ENCODE data around the gene SAXO2.
"Not testable (repeated sequence)": the region's sequence is repeated elsewhere in the genome, so short reads cannot be mapped to it uniquely, and the experiment has no call there.

SAXO2 gene

DNA sequence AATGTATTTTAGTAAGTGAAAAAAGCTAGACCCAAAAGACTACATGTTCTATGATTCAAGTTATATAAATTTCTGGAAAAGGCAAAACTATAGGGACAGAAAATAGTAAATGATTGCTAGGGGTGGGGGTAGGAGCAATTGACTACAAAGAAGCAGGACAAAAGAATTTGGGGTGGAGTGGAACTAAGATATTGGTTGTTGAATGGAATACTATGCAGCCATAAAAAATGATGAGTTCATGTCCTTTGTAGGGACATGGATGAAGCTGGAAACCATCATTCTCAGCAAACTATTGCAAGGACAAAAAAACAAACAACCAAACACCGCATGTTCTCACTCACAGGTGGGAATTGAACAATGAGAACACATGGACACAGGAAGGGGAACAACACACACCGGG, 25.6 kb downstream of the SAXO2 start:
- not testable (repeated sequence) for DNase-seq

DNA sequence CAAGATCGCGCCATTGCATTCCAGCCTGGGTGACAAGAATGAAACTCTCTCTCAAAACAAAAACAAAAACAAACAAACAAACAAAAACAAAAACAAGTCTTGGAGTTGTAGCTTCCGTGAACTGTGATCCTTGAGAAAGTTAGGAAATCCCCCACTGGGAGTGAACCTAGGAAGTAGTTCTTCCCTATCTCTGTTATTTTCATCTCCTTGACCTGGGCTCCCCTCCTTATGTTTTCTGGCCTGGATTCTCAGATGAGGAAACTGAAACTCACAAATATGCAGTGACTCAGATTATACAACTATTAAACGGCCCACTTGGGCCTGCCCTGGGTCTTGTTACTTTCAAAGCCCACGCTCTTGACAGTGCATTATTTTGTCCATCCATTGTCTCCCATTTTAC, 29.7 kb downstream of the SAXO2 start:
- DNase-seq = no peak

DNA sequence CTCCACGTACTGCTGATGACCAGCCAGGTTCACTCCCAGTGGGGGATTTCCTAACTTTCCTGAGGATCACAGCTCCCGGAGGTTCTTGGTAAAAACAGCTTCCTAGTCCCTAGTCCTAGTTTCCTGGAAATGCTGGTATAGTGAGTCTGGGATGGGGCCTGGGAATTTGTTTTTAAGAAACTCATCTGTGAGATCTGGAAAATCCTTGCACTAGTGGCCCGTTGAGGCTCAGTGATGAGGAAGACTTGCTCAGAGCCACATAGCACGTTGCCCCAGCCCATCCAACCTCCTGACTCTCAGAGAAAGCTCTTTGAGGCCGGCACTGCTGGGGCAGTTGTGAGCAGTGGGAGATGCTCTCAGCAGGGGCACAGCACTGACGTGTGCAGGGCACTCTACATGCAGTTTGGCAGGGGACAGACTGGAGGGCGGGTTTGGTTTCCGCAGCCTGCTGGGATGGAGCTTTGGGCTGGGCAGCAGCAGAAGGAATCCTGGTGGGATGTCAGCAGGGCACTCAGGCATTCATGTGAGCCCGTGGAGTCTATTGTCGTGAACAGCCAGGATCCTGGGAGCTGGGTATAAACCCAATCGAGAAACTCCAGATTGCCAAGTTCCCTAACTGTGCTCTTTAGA, 31.6 kb downstream of the SAXO2 start:
- no peak for DNase-seq

DNA sequence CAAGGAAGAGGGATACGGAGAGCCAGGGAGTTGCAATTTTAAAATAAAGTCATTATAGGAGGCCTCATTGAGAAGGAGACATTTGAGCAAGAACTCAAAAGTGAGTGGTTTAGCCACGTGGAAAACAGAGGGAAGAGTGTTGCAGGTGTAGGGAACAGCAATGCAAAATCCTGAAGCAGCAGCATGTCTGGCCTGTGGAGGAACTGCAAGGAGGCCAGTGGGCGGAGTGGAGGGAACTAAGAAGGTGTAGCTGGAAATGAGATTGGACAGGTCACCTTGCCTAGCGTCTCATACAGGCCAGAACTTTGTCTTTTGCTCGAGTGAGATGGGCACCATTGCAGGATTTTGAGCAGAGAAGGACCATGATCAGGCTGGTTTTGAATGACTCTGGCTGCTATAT, 34.9 kb downstream of the SAXO2 start:
- DNase-seq = no peak

DNA sequence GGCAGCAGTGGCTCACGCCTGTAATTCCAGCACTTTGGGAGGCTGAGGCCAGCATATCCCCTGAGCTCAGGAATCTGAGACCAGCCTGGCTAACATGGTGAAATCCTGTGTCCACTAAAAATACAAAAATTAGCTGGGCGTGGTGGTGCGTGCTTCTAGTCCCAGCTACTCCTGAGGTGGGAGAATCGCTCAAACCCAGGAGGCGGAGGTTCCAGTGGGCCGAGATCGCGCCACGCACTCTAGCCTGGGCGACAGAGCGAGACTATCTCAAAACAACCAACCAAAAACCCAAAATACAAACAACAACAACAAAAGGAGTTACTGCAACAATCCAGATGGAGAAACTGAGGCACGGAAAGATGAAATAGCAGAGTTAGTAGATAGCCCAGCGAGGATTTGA, 35.4 kb downstream of the SAXO2 start:
- no peak for DNase-seq

DNA sequence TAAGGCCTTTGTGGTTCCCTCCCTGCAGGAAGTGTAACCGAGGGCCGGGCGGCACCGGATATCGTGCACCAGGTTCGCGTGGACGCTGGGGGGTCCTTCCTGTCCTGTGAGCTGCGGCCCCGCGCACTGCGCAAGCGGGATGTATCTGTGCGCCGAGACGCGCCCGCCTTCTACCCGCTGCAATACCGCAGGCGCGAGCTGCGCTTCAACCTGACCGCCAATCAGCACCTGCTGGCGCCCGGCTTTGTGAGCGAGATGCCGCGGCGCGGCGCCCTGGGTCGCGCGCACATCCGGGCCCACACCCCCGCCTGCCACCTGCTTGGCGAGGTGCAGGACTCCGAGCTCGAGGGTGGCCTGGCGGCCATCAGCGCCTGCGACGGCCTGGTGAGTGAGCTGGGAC, 35.9 kb downstream of the SAXO2 start:
- no peak for DNase-seq

DNA sequence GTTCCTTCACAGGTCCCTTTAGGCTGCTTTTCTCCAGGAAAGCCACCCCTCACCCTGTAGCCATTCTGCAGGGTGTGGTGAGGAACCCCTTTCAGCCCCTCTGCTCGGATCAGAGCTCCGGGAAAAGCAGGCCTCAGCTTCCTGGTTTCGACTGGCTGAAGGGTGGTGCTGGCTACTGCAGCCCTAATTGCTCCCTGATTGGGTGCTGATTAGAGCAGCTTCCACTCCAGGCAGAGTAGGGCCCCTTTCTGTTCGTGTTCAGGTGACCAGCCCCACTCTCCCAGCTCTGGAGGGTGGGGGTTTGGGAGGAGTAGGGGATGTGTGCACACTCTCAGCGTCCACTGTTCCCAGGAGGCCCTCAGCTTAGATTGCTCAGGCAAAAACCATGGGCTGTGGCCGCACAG, 36.9 kb downstream of the SAXO2 start:
- DNase-seq = not testable (repeated sequence)

DNA sequence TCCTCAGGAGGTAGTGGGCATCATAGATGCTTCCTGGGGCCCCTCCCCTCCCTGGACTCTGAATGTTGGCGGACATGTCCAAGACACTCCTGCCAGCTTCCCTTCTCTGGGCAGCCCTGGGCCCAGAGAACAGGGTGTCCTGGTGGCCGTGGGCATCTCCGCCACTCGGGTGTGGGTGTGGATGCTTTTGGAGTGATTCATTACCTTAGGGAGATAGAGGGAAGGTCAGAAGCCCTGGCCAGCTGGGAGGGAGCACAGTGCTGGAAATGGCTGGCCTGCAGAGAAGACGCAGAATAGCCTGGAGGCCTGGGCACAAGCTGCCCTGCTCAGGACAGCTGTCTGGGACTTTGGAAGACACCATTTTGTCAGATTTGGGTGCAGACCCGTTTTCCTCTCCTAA, 37.7 kb downstream of the SAXO2 start:
- not testable (repeated sequence) for DNase-seq

DNA sequence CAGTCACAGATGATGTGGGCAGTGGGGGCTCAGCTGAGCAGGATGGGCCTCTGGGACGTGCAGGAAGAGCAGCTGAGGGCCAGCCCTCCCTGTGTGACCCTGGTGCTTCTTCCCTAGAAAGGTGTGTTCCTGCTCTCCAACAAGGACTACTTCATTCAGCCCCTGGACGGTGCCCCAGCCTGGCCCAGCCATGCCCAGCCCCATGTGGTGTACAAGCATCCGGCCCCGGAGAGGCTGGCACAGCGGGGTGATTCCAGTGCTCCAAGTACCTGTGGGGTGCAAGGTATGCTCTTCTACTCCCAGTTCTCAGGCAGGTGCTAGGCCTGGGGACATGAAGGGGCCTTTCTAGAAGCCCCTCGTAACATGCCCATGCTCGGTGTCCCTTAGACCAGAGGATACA, 38.3 kb downstream of the SAXO2 start:
- DNase-seq = no peak

DNA sequence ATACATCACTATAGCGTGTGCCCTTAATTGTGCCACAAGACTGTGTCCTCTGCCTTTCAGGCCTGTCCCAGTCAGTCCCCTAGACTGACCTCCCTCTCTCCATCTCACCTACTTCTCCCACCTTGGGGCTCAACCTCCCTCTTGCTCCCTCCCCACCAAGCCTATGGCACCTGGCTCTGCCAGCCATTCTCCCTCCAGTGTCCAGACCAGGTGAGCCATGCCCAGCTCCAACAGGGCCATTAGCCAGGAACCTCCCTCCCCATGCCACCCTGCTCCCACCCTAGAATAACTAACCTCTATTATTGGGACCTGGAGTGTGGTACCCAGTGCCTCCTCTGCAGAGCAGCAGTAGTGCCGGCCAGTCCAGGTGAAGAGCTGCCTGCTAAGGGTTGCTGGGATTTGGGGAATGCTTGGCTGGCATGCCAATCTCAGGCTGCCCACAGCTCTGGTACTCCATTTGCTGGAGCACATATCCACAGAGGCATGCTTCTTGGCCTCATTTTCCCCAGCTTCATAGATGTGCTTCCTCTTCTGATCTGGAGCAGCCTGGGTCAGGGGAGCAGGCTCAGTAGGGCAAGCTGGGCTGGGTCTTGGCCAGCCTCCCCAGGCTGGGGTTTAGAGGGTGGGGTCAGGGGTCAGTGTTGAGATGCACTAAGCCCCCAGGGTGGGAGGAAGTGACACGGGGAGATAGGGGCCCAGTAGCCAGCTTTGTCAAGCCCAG, 38.8 kb downstream of the SAXO2 start:
- DNase-seq = no peak

DNA sequence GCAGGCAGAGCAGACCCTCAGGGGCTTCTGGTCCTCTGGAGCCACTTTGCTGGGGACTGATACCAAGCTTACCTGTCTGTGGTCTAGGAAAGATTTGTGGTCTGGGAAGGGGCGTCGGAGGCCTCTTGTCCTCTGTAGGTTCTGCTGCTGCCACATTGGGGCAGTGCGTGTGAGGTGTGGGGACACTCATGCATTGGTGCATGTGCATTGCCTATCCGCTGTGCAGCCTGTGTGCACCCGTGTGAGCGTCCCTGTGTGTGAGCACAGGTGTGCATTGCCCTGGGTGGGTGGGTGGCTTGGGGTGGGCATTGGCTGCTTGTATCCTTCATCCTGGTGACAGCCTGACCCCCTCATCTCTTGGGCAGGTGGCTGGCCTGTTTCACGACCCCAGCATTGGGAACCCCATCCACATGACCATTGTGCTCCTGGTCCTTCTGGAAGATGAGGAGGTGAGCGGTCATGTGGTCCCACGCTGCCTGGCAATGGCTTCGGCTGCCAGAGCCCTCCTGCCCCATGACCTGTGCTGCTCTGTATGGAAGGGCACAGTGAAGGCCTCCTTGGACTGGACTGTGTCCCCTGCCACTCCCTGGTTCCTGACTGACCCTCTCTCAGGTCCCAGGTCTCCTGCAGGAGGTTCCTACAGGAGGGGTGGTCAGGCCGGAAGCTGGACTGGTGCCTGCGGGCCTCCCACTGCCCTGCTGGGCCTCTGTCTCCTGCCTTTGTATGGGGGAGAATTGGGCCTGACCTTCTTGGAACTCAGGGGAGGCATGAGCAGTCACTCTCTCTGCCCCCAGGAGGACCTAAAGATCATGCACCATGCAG, 41.5 kb downstream of the SAXO2 start:
- no peak for DNase-seq

DNA sequence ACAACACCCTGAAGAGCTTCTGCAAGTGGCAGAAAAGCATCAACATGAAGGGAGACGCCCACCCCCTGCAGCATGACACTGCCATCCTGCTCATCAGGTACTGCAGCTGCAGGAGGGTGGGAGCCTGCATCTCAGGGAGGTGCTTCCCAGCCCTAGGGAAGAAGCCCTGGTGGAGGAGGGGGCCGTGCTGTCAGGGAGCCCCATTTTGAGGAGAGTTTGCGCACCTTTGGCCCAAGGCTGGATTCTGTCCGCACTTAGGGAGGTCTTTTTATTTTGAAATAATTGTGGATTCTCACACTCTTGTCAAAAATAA, 42.1 kb downstream of the SAXO2 start:
- no peak for DNase-seq

DNA sequence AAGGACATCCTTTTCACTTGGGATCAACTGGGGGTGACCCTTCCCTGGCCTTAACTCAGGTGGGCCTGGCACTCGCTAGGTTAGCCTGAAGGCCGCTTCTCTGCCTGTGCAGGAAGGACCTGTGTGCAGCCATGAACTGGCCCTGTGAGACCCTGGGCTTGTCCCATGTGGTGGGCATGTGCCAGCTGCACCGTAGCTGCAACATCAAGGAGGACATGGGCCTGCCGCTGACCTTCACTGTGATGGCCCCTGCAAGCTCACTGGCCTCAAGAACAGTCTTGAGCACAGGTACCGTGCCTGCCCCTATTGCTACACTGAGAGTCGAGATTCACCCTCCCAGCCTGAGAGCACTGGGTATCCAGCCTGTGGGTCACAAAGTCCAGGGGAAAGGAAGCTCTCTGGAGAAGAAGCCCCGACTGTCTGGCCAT, 43.0 kb downstream of the SAXO2 start:
- DNase-seq = no peak

DNA sequence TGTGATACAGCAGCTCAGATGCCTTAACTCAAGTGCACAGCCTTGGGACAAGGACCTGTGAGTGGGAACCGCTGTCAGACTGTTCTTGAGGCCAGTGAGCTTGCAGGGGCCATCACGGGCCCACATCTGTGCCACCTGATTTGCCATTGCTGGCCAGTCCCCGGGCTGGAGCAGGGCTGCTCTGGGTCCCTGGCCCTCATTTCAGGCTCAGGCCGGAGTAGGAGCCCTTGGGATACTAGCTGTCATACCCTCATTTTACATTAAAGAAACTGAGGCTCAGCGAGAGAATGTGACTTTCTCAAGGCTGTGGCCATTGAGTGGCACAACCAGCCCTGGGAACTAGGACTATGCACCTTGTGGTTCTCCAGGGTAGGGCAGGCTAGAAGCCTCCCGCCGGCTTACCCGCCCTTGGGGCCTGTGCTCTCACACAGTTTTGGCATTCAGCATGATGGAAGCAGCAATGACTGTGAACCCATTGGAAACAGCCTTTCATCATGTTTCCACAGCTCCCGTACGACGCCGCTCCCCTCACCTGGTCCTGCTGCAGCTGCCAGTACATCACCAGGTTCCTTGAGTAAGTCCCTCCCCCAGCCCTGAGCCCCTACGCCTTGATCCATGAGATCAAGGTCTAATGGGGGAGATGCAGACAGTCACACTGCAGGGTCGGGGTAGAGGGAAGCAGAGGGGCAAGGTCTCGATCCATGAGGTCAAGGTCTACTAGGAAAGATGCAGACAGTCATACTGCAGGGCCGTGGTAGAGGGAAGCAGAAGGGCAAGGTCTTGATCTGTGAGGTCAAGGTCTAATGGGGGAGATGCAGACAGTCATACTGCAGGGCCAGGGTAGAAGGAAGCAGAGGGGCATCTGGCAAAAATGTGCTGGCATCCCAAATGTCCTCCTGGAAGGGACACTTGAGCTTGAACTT, 44.4 kb downstream of the SAXO2 start:
- no peak for DNase-seq

DNA sequence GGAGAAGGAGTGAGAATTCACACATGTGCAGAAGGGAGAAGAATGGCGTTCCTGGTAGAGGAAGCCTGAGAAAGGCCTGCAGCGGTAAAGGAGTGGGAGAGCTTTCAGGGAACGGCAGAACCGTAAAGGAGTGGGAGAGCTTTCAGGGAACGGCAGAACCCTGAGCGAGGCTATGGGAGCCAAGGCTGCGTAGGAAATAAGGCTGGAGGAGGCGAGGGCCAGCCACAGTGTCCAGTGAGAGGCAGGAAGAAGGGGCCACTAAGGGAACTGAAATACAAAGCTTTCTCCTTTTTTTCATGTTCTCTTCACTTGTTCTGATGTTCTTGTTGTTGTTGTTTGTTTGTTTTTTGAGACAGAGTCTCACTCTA, 45.1 kb downstream of the SAXO2 start:
- DNase-seq = no peak

DNA sequence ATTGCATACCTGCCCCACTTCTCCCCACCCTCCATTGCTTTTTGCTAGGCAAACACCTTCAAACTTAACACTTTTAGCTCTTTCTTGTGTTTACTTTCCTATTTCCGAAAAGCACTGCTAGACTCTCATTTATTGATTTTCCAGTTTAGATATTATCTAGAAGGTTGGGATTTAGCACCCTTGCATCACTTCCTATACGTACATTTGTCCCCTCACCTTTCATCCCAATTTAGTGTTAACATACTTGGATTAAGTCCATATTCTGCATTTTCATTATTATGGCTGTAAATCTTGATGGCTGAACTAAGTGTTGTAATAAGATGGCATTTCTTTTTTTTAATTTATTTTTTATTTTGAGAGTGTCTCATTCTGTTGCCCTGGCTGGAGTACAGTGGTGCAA, 47.2 kb downstream of the SAXO2 start:
- no peak for DNase-seq

DNA sequence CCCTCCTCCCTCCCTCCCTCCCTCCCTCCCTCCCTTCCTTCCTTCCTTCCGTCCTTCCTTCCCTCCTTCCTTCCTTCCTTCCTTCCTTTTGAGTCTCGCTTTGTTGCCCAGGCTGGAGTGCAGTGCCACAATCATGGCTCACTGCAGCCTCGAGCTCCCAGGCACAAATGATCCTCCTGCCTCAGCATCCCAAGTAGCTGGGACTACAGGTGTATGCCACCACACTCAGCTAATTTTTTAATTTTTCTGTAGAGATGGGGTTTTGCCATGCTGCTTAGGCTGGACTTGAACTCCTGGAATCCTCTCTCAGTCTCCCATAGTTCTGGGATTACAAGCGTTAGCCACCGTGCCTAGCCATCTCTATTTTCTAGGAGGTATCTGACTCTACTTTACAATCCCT, 48.7 kb downstream of the SAXO2 start:
- not testable (repeated sequence) for DNase-seq

DNA sequence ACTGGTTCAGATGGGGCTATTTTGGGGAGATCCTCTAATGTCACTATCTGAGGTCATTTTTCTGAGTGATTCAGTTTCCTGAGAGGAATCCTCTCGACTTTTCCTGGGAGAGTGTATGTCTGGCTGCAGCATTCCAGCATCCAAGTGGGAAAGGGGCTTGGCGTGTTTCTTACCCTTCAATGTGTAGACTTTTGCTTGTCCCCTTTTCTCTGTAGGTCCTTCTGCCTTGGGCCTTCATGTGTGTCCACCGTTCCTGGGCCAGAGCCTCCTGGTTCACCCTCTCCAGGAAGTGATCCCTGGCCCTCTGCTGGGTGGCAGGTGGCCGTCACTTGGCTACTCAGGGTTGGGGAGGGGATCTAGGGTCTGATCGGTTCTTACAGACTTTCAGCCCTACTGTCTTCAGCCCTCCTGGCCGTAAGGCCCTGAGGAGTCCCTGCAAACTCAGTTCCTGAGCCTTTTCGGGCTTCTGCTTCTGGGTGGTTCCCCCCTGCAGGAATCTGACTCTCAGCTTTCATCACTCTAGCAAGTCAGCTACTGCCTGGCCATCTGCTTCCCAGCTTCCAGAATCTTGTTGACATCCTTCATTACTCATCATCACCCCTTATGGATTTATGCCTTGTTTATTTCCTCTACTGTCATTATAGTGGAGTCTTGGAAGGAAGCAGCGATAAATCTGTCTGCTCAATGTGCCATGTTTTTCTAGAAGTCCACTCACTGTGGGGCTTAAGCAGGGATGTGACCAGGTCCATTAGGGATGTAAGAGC, 50.1 kb downstream of the SAXO2 start:
- DNase-seq = no peak

DNA sequence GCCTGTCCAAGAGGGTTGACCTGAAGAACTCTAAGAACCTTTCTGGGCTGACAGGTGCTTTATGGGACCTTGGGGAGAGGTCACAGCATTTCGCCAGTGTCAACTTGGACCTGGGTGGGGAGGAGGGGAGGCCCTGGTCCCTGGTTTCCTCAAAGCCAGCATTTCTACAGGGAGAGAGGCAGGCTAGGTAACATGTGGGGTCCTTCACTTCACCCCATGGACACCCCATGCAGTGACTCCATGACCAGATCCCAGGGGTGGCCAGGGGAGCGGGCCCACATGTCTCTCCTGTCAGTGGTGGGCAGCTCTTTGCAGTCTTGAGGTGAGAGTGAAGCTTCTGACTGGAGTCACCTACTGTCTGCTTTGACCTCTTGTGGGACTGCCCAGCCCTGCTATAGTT, 50.8 kb downstream of the SAXO2 start:
- DNase-seq = no peak

DNA sequence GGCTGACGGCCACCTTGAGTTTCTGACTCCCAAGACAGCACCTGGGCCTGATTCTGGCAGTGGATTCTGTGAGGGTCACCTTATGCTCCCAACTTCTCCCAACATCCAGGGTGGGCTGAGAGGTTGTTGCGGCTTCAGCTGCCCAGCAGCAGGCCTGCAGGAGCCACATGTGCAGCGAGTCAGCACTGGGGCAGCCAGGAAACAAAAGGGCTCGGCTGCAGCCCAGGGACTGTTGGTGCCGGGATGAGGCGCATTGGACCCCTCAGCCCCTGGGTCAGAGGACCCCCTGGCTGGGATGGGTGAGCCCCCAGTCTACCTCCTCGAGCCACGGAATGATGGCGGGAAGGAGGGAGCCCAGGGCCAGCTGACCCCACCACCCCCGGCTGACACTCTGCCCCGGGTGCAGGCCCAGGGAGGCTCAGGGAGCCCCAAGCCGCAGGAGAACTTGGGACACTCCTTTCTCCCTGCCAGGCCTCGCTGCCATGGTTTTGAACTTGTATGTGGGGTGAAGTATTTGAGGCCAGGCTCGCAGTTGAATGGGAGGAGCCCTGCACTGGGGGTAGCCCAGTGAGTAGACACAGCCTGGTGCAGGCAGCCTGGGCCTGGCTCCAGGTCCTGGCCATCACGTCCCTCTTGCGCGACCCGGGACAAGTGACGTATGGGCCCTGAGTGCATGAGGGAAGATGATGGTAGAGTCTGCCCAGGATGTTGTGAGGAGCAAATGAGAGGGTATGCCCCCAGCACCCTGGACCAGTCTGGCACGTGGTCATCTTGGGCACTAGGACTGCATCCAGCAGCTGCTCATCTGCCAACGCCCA, 51.5 kb downstream of the SAXO2 start:
- not testable (repeated sequence) for DNase-seq

DNA sequence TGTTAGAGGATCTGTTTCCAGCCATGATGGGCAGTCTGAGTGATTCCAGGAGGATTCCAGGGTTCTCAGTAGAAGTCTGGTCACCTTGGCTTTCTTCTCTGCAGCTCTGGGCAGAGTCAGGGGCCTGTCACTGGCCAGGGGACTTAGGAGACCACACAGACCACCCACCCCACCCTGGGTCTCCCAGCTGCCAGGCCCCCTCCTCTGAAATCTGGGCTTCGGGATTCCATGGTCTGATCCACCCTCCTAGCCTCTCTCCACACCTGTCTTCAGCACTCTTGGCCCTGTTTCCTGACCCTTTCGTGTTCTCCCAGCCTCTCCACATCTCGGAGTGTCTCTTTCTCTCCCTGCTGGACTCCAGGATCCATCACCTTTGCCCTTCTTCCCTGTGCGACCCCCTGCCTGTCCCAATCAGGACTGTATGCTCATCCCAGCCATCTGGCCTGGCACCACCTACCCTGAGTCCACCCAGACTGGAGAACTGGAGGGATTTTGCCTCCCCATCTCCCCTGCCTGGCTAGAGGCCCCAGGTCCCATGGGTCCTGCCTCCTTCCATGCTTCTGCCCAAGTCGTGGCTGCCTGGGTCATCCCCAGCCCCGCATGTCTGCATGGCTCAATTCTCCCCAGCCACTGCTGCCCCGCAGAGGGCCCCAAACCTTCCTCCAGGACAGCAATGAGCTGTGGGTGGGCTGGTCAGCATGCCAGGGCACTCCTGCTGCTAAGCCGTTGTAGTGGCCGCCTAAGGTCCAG, 52.3 kb downstream of the SAXO2 start:
- DNase-seq = no peak
